ENCODE results near the gene LIN37. TPM values are rescaled to one million over a fixed set of nuclear protein-coding genes. Genes with fewer than 3 reads are reported as not detected.

LIN37 gene
- total and polyA plus RNA-seq, 9 of the 15 experiments (the other 6 are each of a cell fraction or from before 2014, with no cell fraction given): 1.2 to 12.5 (median 8.6) TPM

- TF ChIP-seq CCNT2 (IDR thresholded peaks at IDR 0.05; ENCODE audit: borderline replicate concordance, extremely low read depth, insufficient read length, low read depth, low read length): peak; percentile 61
- TF ChIP-seq SMARCA5 (IDR thresholded peaks at IDR 0.05): no peak
- TF ChIP-seq ZBTB2 (IDR thresholded peaks at IDR 0.05): no peak
- no peak for TF ChIP-seq RBM17 (IDR thresholded peaks at IDR 0.05; ENCODE audit: borderline replicate concordance, low read depth, low read length)
- no peak for TF ChIP-seq FOXA3 (CRISPR knock-in tag; conservative IDR thresholded peaks at IDR 0.05 in 1 of 2, IDR thresholded peaks at IDR 0.05 in 1 of 2)
- TF ChIP-seq ZNF586 (CRISPR knock-in tag; conservative IDR thresholded peaks at IDR 0.05): no peak
- TF ChIP-seq MTA3 (IDR thresholded peaks at IDR 0.05; ENCODE audit: borderline replicate concordance): peak; percentile 6; the same call in 1 of the 2 replicates
- TF ChIP-seq HDAC3 (IDR thresholded peaks at IDR 0.05; ENCODE audit: borderline replicate concordance, partially characterized antibody): no peak
- TF ChIP-seq ZNF143 (CRISPR knock-in tag; IDR thresholded peaks at IDR 0.05): peak; percentile 73; the same call in 1 of the 2 replicates
- no peak for TF ChIP-seq DNMT1 (IDR thresholded peaks at IDR 0.05)
- TF ChIP-seq, protein P1, sequence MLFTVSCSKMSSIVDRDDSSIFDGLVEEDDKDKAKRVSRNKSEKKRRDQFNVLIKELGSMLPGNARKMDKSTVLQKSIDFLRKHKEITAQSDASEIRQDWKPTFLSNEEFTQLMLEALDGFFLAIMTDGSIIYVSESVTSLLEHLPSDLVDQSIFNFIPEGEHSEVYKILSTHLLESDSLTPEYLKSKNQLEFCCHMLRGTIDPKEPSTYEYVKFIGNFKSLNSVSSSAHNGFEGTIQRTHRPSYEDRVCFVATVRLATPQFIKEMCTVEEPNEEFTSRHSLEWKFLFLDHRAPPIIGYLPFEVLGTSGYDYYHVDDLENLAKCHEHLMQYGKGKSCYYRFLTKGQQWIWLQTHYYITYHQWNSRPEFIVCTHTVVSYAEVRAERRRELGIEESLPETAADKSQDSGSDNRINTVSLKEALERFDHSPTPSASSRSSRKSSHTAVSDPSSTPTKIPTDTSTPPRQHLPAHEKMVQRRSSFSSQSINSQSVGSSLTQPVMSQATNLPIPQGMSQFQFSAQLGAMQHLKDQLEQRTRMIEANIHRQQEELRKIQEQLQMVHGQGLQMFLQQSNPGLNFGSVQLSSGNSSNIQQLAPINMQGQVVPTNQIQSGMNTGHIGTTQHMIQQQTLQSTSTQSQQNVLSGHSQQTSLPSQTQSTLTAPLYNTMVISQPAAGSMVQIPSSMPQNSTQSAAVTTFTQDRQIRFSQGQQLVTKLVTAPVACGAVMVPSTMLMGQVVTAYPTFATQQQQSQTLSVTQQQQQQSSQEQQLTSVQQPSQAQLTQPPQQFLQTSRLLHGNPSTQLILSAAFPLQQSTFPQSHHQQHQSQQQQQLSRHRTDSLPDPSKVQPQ (CRISPR knock-in tag; IDR thresholded peaks at IDR 0.05; ENCODE audit: borderline replicate concordance): no peak
- no peak for TF ChIP-seq PCBP2 (IDR thresholded peaks at IDR 0.05; ENCODE audit: low read depth, low read length, poor library complexity, severe bottlenecking)
- peak; percentile 88 for TF ChIP-seq CREM (IDR thresholded peaks at IDR 0.05; ENCODE audit: low read depth)
- peak; percentile 89 for TF ChIP-seq ETS1 (conservative IDR thresholded peaks at IDR 0.05; ENCODE audit: control insufficient read depth, low read depth, low read length)
- TF ChIP-seq EZH2 (IDR thresholded peaks at IDR 0.05; ENCODE audit: borderline replicate concordance, low read depth, low read length): no peak
- TF ChIP-seq HNRNPLL (IDR thresholded peaks at IDR 0.05; ENCODE audit: low read depth, low read length, poor library complexity, severe bottlenecking): no peak
- TF ChIP-seq BCL6 (CRISPR knock-in tag; IDR thresholded peaks at IDR 0.05): no peak
- peak; percentile 50; the same call in 1 of the 2 replicates for TF ChIP-seq ATF7 (IDR thresholded peaks at IDR 0.05)
- TF ChIP-seq SMAD1 (IDR thresholded peaks at IDR 0.05; ENCODE audit: low read depth, low read length, partially characterized antibody): no peak
- TF ChIP-seq NR2C2 (CRISPR knock-in tag; IDR thresholded peaks at IDR 0.05): no peak
- TF ChIP-seq NR2C2 (tag; IDR thresholded peaks at IDR 0.05): peak; percentile 92
- no peak for TF ChIP-seq ZNF408 (CRISPR knock-in tag; IDR thresholded peaks at IDR 0.05; ENCODE audit: low read depth)
Observed at GRCh38 chr19:35717665-35718344, 30.6 kb upstream of the LIN37 start, which contains the start of gene KMT2B (continued).

Data from K562 (cell line).